Iris pigment epithelial cell (primary cell): ENCODE results near the gene MEF2A.
A peak's percentile ranks its signal among the peaks of the same experiment; 100 is the strongest.

Experiments
- DNase-seq: peaks from one replicate; pipeline ENCODE4 v3.0.0-alpha.2; 2011; ENCODE audit warnings: low read depth

The MEF2A gene

DNA sequence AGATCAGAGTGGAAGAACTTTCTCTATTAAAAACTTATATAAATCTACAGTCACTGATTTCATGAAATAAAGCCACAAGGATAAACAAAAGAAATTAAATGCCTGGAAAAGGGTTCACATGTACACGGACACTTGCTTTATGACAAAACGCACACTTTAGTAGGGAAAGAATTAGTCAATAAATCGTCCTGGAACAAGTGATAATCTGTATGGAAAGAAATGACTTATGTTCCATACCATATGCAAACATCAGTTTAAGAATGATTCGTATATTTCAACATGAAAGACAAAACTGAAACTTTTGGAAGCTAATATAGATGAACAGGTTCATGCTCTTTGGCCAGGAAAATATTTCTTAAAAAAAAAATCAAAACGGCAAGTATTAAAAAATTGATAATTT lies 40.2 kb downstream of the MEF2A start:
- no peak for DNase-seq

DNA sequence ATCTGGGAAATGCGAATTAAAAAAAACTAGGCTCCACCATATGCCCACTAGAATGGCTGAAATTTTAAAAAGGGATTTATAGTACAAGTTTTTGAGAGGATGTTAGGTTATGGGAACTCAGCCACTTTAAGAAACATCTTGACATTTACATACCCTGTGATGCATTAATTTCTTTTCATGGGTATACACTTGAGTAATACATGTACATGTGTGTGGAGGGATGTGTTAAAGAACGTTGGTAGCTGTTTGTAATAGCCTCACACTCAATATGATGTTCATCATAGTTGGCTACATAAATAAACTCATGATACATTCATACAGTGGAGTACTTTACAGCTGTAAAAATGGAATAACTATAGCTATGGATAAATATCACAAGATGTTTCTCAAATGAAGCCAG lies 40.9 kb downstream of the MEF2A start:
- no peak for DNase-seq

DNA sequence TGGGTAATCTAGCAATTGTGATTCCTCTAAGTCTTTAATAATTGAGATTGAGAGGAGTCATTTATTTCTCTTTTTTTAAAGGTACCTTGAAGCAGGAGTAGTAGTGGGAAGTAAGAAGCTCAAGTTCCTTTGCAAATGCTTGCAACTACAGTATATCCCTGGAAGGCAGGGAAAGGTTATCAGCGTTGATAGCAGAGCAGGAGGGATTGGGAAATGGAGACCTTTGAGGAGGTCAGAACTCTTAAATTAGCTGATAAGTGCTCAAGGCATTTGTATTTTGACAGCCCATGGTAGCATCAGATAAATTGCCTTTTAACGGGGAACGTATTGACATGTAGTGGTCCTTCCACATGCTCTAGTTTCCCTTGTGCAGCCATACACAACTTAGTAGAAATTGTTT lies 47.7 kb downstream of the MEF2A start:
- DNase-seq, result no peak

DNA sequence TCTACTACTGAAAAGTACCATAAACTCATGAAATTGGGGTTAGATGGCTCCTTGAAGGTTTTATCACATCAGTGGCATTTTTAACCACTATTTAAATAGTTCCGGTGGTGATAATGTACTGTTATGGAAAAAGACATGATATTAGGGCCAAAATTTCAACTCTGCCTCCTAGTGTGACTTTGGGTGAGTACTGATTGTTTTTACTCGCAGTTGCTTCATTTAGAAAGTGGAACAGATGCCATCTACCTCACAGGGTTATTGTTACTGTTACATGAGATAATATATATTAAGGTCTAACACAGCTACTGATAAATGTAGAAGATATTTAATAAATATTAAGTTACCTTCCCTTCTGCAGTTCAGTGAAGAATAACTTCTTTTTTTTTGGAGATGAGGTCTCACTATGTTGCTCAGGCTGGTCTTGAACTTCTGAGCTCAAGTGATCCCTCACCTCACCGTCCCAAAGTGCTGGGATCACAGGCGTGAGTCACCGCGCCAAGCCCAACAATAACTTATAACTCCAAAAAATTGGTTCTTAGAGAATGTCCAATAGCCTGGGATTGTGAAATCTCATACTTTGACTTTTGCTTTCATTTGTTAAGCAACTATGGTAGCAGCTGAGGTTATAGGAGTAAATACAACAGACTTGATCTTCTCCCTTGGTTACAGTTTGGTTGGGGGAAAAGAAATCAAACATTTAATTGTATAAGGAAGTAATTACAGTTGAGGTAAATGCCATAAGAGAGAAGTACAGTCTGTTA lies 48.3 kb downstream of the MEF2A start:
- peak; percentile 81 for DNase-seq

DNA sequence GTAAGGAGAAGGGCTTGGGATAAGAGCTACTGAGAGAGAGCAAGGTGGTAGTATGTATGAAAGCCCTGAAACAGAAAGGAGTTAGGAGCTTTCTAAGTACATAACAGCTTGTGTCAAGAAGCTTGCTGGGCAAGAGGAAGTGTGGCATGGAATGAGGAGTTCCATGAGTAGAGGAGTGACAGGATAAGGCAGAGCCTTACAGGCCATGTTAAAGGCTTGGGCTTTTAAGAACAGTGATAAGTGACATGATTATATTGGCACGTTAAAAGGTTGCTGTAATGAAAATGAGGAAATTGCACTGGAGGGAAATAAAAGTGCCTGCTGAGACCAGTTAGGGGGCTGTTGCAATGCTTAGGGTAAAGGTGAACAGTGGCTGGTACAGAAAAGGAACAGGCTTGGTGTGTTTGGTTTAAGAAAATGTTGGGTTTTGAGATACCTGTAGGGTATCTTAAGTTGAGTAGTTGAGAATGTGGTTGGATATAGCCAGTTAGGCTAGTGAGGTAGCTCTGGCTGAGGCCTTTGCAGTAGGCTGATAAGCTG lies 49.0 kb downstream of the MEF2A start:
- DNase-seq, result no peak

DNA sequence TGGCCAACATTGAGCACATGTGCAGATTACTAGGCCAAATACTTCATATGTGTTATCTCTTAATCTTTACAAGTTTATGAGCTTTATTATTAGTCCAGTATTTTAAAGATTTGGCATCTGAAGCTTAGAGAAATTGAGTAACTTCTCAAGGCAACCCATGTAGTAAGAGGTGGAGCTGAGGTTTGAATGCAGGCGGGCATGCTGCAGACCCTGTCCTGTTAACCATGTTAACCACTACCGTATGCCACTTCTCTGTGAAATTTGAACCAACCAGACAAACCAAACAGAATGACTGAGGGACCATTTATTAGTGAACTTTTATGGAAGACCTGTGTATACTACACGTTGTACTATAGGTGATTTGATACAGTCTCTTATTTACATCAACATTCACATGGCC lies 49.7 kb downstream of the MEF2A start:
- DNase-seq, result no peak

DNA sequence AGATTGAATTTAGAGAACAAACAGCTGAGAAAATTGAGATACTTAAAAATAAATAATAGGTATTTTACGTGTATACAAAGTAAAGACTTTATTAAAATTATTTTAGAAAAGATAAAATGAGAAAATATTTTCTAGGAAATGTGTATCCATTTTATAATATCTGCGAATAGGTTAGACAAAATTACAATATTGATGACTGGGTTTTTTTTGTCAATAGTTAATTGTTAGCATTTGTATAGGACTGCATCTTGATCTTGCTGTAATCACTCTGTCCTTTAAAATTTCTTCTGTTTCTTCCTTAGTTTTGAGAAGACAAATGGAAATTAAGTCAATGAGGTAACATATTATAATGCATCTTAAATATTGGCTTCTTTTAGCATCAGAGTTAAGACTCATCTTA lies 50.3 kb downstream of the MEF2A start:
- DNase-seq, result no peak

DNA sequence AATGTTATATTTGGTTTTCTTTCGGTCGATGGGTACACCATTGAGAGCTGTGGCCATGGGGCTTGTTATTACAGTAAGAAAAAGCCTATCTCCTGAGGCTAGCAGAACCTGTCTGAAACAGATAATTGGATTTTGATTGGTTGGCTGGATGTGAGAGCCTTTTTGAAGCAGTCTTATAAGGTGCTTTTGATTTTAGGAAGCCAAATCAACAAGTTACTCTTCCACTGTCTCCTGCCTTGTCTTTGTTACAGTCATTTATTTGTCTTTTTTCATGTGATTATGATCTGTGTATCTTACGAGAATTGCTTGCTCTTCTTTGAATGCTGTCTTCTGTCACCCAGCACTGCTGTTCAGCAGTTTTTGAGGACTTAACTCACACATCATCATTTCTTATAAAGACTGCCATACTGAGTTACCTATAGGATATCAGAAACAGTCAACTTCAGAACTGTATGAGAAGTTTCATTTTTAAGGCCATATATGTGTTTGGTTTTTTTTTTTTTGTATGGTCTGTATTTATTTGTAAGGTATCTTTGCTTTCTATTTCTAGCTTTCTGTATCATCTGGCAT lies 51.1 kb downstream of the MEF2A start:
- no peak for DNase-seq

DNA sequence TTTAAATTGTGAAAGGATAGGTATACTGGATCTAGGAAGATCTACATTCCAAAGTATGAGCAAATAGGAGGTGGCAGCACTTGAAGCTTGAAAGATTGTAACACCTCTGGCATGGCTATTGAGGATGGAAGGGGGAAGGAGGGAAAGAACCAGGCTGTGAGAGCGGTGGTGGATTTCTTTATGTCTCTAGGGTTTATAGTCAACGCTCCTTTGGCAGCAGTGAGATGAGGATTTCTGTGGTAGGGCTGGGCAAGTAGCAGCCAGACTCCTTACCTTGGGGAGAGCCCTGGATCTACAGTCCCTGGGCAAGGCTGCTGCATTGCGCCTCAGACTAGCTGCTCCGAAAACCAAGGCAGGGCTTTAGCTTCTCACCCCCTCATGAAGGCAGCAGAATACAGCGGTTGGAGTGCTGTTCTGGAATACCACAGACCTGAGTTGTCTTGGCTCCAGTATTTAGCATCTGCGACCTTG lies 53.2 kb downstream of the MEF2A start:
- DNase-seq, result peak; percentile 19

DNA sequence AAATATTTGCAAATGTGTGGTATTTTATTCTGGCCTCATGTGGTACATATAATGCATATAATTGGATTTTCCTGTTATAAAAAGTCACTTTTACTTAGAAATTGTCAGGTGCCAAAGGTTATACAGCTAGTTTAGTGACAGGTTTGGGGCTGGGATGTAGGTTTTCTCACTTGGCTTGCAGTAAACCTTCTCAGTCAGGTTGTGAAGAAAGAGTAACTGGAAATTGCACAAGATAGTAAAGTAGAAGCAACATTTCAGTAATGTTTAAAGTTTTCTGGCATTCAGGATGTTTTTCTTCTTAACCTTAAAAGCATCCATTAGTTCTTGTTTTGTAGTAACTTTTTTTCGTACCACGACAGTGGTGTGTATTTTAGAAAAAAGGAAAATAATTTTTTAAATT lies 53.9 kb downstream of the MEF2A start:
- peak; percentile 58 for DNase-seq

DNA sequence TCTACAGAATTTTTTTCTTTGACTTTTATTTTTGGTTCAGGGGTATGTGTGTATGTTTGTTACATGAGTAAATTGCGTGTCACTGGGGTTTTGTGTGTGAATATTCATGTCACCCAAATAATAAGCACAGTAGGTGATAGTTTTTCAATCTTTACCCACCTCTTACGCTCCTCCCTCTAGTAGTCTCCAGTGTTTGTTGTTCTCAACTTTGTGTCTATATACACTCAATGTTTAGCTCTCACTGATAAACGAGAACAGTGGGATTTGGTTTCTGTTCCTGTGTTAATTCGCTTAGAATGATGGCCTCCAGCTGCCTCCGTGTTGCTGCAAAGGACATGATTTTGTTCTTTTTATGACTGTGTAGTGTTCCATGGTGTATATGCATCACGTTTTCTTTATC lies 54.4 kb downstream of the MEF2A start:
- DNase-seq, result no peak

DNA sequence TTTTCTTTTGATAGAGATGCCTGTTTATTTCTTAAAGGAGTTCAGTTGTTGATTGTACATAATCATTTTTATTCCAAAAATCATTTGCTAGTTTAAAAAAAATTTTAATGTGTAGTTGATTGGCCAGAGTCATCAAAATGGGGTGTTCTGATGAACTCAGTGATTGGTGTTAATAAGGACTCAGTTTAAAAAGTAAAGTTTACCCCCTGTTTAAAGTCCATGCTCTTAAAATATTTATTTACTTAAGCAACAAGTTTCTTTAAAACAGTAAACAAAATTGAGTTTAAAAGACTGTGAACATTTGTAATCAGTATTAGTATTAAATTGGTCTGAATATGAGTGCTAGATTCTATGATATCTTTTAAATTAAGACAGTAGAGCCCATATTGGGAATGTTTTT lies 56.0 kb downstream of the MEF2A start:
- DNase-seq, result no peak

DNA sequence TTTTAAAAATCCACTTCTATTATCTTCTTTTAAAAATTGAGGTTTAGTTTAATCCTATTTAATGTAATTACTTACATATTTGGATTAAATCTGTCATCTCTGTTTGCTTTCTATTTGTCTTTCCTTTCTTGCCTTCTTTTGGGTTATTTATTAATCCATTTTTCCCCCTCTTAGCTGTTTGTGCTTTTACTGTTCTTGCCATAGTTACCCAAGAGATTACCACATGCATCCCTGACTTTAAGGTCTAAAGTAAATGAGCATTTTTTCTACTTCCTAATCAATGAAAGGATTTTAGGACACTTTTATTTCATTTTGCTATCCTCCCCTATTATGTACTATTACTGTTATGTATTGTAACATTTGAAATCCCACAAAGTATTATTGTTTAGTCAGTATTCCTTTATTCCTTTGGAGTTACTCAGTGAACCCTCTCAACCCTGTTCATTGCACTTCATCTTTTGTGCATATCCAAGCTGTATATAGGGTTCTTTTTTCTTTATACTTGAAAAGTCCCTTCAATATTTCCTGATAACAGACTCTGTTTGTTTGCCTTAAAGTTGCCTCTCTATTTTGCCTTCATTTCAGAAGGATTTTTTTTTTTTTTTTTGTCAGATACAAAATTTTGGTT lies 62.7 kb downstream of the MEF2A start:
- DNase-seq, result no peak

DNA sequence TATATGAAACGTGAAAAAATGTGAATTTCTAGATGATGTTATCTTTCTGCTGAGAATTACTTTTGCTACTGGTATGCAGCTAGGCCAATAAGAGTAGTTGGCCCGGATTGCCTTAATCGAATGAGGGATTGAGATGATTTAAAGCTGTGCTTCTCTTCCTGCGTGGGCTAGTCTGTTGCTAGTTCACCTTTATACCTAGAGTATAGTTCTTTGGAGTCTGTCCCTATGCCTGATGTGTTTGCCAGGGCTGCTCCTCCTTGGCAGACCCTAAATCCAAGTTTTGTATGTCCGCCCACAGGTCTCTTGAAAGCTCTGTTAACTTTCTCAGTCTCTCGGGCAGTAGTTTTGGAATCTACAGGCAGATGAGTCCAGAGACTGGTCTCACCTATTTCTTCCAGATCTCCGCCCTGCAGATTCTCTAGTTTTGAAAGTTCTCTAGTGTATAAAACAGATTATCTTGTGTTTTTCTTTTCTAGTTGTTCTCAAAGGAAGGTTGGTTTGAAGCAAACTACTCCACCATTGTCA lies 64.9 kb downstream of the MEF2A start:
- DNase-seq, result no peak

DNA sequence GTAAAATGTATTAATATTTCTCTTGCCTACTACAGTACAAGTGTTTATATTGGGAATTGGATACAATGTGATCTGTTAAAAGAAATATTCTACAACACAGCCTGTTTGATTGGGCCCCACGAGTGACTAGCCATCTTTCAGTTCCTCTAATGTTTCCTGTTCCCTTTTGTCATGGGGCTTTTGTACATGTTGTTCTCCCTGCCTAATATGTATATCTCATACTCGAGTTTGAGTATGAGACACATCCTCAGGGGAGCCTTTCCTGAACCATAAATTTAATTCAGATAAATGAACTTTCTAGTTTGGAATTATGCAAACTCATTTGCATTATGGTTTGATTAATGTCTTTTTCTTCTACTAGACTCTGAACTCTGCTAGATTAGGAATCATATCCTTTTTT lies 65.5 kb downstream of the MEF2A start:
- no peak for DNase-seq

DNA sequence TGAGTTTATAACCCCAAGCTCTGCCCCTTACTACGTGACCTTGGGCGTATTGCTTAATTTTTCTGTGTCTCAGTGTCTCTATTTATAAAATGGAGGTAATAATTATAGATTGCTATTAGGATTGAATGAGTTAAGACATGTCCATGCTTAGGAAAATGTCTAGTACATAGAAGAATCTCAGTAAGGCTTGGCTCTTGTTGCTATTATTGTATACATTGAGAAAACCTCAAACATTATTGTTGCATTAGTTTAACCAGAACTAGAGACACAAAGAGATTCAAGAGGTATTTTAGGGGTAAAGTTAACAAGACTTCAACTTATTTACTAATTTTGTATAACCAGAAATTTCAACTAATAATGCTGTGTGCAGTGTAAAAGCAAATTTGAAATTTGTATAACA lies 66.7 kb downstream of the MEF2A start:
- peak; percentile 37 for DNase-seq

DNA sequence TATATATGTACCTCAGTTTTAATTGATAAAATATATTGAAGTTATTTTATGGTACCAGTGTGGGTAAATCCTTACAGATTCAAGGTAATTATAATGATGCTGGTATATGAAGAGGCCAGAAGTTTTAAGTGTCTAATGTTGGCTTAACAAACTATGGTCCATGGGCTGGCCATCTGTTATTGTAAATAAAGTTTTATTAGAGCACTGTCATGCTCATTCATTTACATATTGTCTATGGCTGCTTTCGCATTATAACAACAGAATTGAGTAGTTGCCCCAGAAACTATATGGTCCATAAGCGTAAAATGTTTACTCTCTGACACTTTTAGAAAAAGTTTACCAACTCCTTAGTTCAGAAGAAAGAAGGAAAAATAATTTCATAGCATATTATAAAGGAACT lies 67.9 kb downstream of the MEF2A start:
- DNase-seq, result no peak

DNA sequence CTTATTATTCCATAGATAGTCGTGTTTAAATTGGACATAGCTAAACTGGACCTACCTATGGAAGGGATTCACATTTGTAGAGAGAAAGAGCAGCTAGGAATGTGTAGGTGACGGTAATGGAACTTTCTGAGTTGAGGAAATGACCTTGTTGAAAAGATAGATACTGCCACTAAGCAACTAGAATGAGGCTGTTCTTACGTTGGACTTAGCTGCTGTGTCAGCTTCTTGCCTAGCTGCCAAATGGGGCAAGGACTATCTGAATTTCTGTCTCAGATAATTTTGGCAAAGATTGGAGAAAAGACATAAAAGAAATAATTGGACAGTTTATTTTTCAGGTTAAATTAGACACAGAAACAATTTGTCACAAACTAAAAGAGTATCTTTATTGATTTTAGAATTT lies 68.8 kb downstream of the MEF2A start:
- no peak for DNase-seq

DNA sequence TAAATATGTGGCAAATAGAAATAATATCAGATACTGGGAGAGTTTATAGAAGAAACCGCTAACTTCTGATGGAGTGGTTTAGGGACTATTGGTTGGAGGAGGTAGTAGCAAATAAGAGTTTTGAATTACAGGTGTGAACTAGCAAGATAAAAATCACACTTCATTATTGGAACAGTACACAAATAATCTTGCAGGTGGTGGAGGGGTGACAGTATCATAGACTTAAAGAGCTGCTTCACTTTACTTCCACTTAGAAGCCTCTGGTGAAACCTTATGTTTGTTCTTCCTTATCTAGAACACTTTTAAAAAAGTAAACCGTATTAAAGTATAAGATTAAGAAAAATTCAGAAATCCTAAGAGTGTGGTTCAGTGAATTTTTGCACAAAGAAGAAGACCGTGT lies 69.4 kb downstream of the MEF2A start:
- DNase-seq, result no peak

DNA sequence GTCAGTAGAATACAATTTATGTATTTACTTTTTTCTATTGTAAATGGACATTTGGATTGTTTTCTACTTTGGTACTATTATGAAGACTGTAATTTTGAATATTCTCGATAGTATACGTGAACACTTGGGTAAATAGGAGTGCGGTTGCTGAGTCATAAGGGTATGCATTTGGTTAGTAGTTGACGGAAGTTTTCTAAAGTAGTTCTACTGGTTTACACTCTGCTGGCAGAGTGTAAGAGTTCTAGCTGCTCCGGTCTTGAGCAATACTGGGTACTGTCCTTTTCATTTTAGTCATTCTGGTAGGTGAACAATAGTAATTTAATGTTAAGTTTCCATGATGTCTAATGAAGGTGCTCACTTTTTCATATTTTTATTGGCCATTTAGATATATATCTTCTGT lies 70.0 kb downstream of the MEF2A start:
- no peak for DNase-seq

DNA sequence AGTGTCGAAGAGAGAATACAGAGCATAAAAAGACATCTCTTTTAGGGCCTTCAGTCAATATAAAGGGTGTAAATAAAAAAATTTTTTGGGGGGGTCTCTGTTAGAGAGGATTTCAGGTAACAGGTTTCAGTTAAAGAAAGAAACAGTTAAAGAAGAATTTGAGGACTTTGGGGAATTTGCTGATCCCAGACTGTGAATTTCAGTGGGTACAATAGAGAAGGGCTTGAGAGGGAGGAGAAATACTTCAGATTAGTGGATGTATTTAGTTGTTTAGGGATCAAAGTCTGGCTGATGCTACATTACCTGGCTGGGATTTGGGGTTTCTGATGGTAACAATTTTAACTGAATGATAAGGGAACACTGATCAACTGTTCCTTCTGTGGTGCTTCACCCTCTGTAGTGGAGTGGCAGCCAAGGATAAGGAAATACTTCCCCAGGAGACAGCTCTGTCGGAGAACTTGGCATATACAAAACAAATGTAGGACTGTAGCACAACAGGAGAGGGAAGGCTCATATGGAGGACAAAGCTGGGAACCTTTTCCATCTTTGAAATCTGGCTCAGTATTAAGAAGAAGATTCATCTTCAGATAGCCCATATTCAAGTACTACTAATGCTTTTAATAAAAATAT lies 79.2 kb downstream of the MEF2A start:
- no peak for DNase-seq

DNA sequence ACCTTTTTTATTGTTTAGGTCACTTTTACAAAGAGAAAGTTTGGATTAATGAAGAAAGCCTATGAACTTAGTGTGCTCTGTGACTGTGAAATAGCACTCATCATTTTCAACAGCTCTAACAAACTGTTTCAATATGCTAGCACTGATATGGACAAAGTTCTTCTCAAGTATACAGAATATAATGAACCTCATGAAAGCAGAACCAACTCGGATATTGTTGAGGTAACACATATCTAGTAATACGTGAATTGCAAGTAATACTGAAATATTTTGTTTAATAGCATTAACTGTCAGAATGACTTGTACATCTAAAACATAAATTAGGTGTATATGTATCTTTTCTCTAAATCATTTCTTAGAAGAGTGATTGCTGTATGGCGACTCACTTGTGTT lies 79.8 kb downstream of the MEF2A start:
- no peak for DNase-seq

DNA sequence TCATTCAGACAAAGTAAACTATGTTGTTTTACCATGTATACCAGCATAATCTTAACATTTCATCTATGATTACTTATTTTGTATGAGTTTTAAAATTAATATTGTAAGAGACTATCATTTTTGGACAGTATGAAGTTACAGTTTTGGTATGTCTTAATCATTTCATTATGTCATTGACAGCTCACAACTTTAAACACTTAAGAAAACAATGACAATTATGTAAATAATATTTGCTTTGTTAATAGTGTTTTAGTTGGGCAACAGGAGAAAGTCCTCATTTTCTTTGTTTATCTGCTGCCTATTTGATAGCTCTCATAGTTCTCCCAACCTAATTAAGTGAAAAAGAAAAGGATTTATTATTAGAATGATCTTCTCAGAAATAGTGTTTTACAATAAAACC lies 80.2 kb downstream of the MEF2A start:
- no peak for DNase-seq
